Suprapubic skin (tissue), 3 donors: ENCODE results near the gene LMX1A.

Experiments
- EP300 ChIP-seq: sonication (generic); formaldehyde crosslinking; IDR thresholded peaks from one replicate; pipeline ENCODE4 v1.6.1; 2017; ENCODE audit warnings: antibody characterized with exemption
- POLR2A ChIP-seq, 2 donors: fragments of 450-650 bp; IDR thresholded peaks; one replicate each; pipeline ENCODE4 v1.6.1; 2017; ENCODE audit warnings: antibody characterized with exemption in 2 of 2, mild to moderate bottlenecking in 2 of 2, moderate library complexity in 2 of 2
- TF ChIP-seq, protein P1 (sequence below), 2 donors: fragments of 200-600 bp in 1 of 2; fragments of 450-650 bp in 1 of 2; sonication (generic) in 1 of 2; IDR thresholded peaks; one replicate each; pipeline ENCODE4 v1.5.1; 2016 to 2019; ENCODE audit warnings: antibody characterized with exemption in 2 of 2, mild to moderate bottlenecking in 1 of 2, moderate library complexity in 1 of 2

DNA sequence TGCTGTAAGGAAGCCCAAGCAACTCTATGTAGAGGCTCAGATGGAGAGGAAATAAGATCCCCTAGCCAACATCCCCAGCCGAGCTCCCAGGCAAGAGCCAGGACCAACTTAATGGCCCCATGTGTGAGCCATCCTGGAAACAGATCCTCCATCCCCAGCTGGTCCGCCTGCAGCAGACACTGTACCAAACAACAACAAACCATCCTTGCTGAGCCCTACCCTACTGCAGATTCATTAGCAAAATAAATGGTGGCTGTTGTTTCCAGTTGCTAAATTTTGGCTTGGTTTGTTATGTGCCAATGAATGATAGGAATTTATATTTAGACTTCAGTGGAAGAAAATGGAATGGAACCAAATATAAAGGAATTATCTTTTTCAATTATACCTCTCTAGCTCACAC lies 43.9 kb downstream of the LMX1A start:
- TF ChIP-seq, protein P1, sequence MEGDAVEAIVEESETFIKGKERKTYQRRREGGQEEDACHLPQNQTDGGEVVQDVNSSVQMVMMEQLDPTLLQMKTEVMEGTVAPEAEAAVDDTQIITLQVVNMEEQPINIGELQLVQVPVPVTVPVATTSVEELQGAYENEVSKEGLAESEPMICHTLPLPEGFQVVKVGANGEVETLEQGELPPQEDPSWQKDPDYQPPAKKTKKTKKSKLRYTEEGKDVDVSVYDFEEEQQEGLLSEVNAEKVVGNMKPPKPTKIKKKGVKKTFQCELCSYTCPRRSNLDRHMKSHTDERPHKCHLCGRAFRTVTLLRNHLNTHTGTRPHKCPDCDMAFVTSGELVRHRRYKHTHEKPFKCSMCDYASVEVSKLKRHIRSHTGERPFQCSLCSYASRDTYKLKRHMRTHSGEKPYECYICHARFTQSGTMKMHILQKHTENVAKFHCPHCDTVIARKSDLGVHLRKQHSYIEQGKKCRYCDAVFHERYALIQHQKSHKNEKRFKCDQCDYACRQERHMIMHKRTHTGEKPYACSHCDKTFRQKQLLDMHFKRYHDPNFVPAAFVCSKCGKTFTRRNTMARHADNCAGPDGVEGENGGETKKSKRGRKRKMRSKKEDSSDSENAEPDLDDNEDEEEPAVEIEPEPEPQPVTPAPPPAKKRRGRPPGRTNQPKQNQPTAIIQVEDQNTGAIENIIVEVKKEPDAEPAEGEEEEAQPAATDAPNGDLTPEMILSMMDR (IDR thresholded peaks at IDR 0.05), result no peak
- TF ChIP-seq EP300 (no peak), POLR2A (IDR thresholded peaks at IDR 0.05) (no peak)
